Adrenal gland (tissue), 12 donors: ENCODE results near the gene EIF4E2. TPM values are rescaled to one million over a fixed set of nuclear protein-coding genes. Genes with fewer than 3 reads are reported as not detected.
"Not testable (repeated sequence)": the region's sequence is repeated elsewhere in the genome, so short reads cannot be mapped to it uniquely, and the experiment has no call there.

Source experiments
- DNase-seq, 7 donors: peaks; one replicate each; pipeline ENCODE4 v3.0.0-alpha.2; 2019 to 2020
- H3K27ac ChIP-seq, 5 donors: fragments of 200-600 bp; sonication (generic) in 4 of 5; 1 replicate in 3 of 5; 2 replicates in 2 of 5; pipeline versions ENCODE4 v1.5.1 to v1.8.0; 2016 to 2020; ENCODE audit warnings: mild to moderate bottlenecking in 1 of 5
- H3K27me3 ChIP-seq: fragments of 200-600 bp; 2 replicates; pipeline ENCODE4 v1.8.0; 2021
- H3K36me3 ChIP-seq, 2 donors: fragments of 200-600 bp; replicated peaks in 1 of 2; 1 replicate in 1 of 2; 2 replicates in 1 of 2; pipeline versions ENCODE4 v1.5.1 to v1.8.0; 2018 to 2022
- H3K4me1 ChIP-seq, 2 donors: fragments of 200-600 bp; replicated peaks in 1 of 2; 1 replicate in 1 of 2; 2 replicates in 1 of 2; pipeline versions ENCODE4 v1.5.1 to v1.8.0; 2018 to 2021
- H3K4me3 ChIP-seq, 4 donors: fragments of 200-600 bp; sonication (generic) in 3 of 4; one replicate each; pipeline ENCODE4 v1.5.1; 2016 to 2018
- H3K9me3 ChIP-seq, 3 donors: fragments of 200-600 bp; sonication (generic) in 1 of 3; replicated peaks in 1 of 3; 1 replicate in 2 of 3; 2 replicates in 1 of 3; pipeline versions ENCODE4 v1.5.1 to v1.8.0; 2016 to 2021
- POLR2A ChIP-seq, 2 donors: fragments of 450-650 bp; IDR thresholded peaks; one replicate each; pipeline ENCODE4 v1.6.1; 2017; ENCODE audit warnings: antibody characterized with exemption in 2 of 2, mild to moderate bottlenecking in 2 of 2, moderate library complexity in 1 of 2
- WGBS, 4 donors: extraction: QIAGEN DNeasy Blood & Tissue Kit in 2 of 4; methylation state at CpG; one replicate each; pipeline versions ENCODE4 v1.1.5 to v1.1.7; 2013 to 2017; 5-methylcytosine and 5-hydroxymethylcytosine counted together
- intact Hi-C, 2 donors: fragments of 100-400 bp; cut with DNase I; formaldehyde crosslinking; loops; one replicate each; pipeline versions ENCODE4 v1.14.1 to v1.15.0; 2022 to 2023
- polyA plus RNA-seq, 3 donors: library from polyadenylated mRNA; stranded (reverse); fragments of 200-250 nt in 2 of 3; fragments of 350-450 nt in 1 of 3; fragmentation: Illumina TruSeq in 1 of 3; extraction: RNeasy Lipid Tissue Mini Kit (QIAGEN cat#74804) in 1 of 3; gene quantifications; one replicate each; pipeline ENCODE4 v1.2.3, GENCODE V29; 2013 to 2014
- total RNA-seq, 9 donors: library from RNA; depleted of rRNA in 4 of 9; stranded (reverse); fragments of >200 nt in 4 of 9; fragments of 120-200 nt in 1 of 9; fragmentation: NEBNext Ultra II Directional in 1 of 9; extraction: Animal tissue kit (Norgen Biotek cat#: 25700) in 1 of 9; gene quantifications; one replicate each; pipeline versions ENCODE4 v1.1.0 to v1.2.4, GENCODE V29; 2013 to 2023
- TF ChIP-seq, protein P1 (sequence below), 6 experiments: fragments of 450-650 bp in 4 of 6; fragments of 200-600 bp in 2 of 6; sonication (generic) in 1 of 6; IDR thresholded peaks; 1 replicate in 5 of 6; 2 replicates in 1 of 6; pipeline versions ENCODE4 v1.5.1 to v1.8.0; 2016 to 2021; ENCODE audit warnings: antibody characterized with exemption in 6 of 6, mild to moderate bottlenecking in 2 of 6, moderate library complexity in 1 of 6
- donor health status: healthy with polysubstance abuse.
- donor health status: Bipolar disorder and iron deficiency.
- donor health status: DM: yes; HTN: yes; CAD: no.
- donor health status: DM: no; HTN: no; CAD: no.
- donor health status: DM: no; HTN: no; CAD: no.
- donor health status: DM: yes; HTN: yes; CAD: no.

EIF4E2 gene
- total and polyA plus RNA-seq, 12 donors = 32.2 to 137 (median 57.8) TPM

DNA sequence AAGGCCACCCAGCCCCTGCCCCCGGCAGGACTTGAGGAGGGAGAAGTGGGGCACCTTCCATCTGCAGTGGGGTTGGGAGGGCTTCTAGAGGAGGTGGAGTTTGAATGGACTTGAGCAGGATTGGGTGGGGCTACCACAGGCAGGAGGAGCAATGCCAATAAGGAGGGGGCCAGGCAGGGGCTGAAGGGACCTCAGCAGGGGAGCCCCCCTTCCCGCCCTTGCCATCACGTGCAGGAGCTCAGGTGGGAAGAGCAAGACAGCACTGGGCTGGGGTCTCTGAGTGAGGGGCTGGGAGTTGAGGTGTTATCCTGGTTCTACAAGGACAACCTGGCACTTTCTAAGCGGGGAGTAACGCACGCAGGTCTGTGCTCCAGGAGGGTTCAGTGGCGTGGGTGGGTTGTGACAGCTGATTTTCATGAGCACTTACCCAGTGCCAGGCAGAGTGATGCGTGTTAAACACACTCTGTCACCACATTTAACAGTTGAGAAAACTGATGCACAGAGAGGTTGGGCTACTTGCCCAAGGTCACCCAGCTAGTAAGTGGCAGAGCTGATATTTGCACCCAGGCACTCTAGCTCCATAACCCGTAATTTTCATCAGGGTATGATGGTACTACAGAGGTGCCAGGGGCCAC is 19.7 kb upstream of the EIF4E2 start:
- DNase-seq = peak in 1 of 7 donors; percentile 28
- Histone ChIP-seq H3K4me1 (no peaks in the 10 kb centered on the region), H3K4me3 (no peak overlapping the region), H3K36me3 (no peaks in the 10 kb centered on the region), H3K27ac (no peak overlapping the region), H3K27me3 (no peaks in the 10 kb centered on the region), H3K9me3 (no peaks in the 10 kb centered on the region)
- WGBS, 4 donors = 62 to 67% (median 63%) methylated on average over 7 to 9 of the region's 9 CpGs; no CpG with 5 or more reads in 1 of the 4 donors
- TF ChIP-seq, protein P1, sequence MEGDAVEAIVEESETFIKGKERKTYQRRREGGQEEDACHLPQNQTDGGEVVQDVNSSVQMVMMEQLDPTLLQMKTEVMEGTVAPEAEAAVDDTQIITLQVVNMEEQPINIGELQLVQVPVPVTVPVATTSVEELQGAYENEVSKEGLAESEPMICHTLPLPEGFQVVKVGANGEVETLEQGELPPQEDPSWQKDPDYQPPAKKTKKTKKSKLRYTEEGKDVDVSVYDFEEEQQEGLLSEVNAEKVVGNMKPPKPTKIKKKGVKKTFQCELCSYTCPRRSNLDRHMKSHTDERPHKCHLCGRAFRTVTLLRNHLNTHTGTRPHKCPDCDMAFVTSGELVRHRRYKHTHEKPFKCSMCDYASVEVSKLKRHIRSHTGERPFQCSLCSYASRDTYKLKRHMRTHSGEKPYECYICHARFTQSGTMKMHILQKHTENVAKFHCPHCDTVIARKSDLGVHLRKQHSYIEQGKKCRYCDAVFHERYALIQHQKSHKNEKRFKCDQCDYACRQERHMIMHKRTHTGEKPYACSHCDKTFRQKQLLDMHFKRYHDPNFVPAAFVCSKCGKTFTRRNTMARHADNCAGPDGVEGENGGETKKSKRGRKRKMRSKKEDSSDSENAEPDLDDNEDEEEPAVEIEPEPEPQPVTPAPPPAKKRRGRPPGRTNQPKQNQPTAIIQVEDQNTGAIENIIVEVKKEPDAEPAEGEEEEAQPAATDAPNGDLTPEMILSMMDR (IDR thresholded peaks at IDR 0.05) = no peak
- intact Hi-C loops = no loop called here

DNA sequence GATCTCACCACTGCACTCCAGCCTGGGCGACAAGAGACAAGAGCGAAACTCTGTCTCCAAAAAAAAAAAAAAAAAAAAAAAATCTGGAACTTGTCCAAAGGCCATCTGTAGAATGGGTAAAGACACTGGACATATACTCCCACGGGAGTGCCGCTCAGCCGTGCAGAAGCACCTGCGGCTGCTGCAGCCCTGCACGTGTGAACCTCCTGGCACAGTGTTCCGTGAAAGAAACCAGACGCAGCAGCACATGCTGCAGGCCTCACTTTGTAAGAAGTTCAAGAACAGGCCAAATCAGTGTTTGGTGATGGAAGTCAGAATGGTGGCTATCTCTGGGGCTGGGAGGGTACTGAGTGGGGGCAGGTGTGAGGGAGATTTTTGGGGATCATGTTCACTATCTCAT is 18.1 kb upstream of the EIF4E2 start:
- Histone ChIP-seq H3K27me3 (peaks cover 5% of the 10 kb centered on the region), H3K27ac (no peak overlapping the region), H3K36me3 (no peaks in the 10 kb centered on the region), H3K4me1 (no peaks in the 10 kb centered on the region), H3K4me3 (no peak overlapping the region), H3K9me3 (no peaks in the 10 kb centered on the region)
- no peak for TF ChIP-seq POLR2A (IDR thresholded peaks at IDR 0.05)
- TF ChIP-seq, protein P1 (IDR thresholded peaks at IDR 0.05) = no peak
- peak in 1 of 7 donors; percentile 6 for DNase-seq
- WGBS, 4 donors = 70 to 83% (median 76%) methylated on average over 9 of the region's 9 CpGs
- intact Hi-C loops = no loop called here

DNA sequence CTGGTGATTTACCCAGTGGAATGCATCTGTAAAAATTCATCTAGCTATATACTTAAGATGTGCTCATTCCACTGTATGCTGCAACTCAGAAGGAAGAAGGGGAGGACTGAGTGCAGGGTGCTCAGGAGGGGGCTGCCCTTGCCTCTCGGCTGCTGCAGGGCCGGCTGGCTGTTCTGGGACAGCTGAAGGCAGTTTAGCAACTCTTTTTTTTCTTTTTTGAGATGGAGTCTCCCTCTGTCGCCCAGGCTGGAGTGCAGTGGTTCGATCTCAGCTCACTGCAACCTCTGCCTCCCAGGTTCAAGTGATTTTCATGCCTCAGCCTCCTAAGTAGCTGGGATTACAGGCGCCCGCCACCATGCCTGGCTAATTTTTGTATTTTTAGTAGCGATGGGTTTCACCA is 17.7 kb upstream of the EIF4E2 start:
- H3K36me3 ChIP-seq, intact Hi-C loops, H3K27ac ChIP-seq, H3K4me1 ChIP-seq, H3K9me3 ChIP-seq, H3K4me3 ChIP-seq, H3K27me3 ChIP-seq: not testable (repeated sequence)
- peak in 1 of 7 donors; percentile 10 for DNase-seq
- WGBS, 4 donors = 82 to 94% (median 85%) methylated on average over 6 to 7 of the region's 7 CpGs

DNA sequence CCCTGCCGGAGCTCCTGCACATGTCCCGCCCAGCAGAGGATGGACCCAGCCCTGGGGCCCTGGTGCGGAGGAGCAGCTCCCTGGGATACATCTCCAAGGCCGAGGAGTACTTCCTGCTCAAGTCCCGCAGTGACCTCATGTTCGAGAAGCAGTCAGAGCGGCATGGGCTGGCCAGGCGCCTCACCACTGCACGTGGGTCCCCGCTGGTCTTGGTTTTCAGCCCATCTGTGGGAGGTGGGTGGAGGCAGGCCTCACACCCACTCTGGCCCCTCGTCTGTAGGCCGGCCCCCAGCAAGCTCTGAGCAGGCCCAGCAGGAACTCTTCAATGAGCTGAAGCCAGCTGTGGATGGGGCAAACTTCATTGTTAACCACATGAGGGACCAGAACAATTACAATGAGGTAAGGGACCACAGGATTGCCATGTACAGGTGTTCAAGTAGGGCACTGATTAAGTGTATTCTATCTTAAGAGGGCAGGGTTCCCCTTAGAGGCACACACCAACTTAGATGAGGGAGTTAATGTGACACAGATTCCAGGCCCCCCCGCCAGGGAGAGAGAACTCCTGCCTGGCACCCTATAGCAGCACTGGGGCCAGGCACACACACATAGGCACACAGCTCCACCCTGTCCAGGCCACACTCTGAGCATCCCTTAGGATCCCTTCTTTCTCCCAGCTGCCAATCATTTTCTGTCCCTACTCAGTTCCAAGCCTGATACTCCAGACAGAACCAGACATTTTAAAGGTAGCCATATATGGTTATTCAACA is 16.4 kb upstream of the EIF4E2 start:
- no peak overlapping the region for H3K27ac ChIP-seq
- no peaks in the 10 kb centered on the region for H3K9me3 ChIP-seq
- H3K4me3 ChIP-seq = no peak overlapping the region
- intact Hi-C loops = no loop called here
- peak in 1 of 7 donors; percentile 10 for DNase-seq
- TF ChIP-seq, protein P1 (IDR thresholded peaks at IDR 0.05) = no peak
- no peak for TF ChIP-seq POLR2A (IDR thresholded peaks at IDR 0.05)
- H3K27me3 ChIP-seq = peaks cover 5% of the 10 kb centered on the region
- H3K4me1 ChIP-seq = no peaks in the 10 kb centered on the region
- 72 to 84% (median 80%) methylated on average over 9 to 13 of the region's 13 CpGs for WGBS, 4 donors
- no peaks in the 10 kb centered on the region for H3K36me3 ChIP-seq
